ENCODE data around the gene KDM6B. TPM values are rescaled to one million over a fixed set of nuclear protein-coding genes. Genes with fewer than 3 reads are reported as not detected.
A peak's percentile ranks its signal among the peaks of the same experiment; 100 is the strongest.

The KDM6B gene, protein sequence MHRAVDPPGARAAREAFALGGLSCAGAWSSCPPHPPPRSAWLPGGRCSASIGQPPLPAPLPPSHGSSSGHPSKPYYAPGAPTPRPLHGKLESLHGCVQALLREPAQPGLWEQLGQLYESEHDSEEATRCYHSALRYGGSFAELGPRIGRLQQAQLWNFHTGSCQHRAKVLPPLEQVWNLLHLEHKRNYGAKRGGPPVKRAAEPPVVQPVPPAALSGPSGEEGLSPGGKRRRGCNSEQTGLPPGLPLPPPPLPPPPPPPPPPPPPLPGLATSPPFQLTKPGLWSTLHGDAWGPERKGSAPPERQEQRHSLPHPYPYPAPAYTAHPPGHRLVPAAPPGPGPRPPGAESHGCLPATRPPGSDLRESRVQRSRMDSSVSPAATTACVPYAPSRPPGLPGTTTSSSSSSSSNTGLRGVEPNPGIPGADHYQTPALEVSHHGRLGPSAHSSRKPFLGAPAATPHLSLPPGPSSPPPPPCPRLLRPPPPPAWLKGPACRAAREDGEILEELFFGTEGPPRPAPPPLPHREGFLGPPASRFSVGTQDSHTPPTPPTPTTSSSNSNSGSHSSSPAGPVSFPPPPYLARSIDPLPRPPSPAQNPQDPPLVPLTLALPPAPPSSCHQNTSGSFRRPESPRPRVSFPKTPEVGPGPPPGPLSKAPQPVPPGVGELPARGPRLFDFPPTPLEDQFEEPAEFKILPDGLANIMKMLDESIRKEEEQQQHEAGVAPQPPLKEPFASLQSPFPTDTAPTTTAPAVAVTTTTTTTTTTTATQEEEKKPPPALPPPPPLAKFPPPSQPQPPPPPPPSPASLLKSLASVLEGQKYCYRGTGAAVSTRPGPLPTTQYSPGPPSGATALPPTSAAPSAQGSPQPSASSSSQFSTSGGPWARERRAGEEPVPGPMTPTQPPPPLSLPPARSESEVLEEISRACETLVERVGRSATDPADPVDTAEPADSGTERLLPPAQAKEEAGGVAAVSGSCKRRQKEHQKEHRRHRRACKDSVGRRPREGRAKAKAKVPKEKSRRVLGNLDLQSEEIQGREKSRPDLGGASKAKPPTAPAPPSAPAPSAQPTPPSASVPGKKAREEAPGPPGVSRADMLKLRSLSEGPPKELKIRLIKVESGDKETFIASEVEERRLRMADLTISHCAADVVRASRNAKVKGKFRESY (N-terminal part only)
- total RNA-seq = 10 to 100 TPM; 44.3 to 73.6 (median 54.6) TPM
- long read RNA-seq, donor 1, partial matches to known transcripts = 6 of 9 reads
- long read RNA-seq, donor 1, other reads (novel, unspliced or antisense) = 3 of 9 reads
- long read RNA-seq, donor 2, partial matches to known transcripts = 2 of 5 reads
- long read RNA-seq, donor 2, other reads (novel, unspliced or antisense) = 3 of 5 reads

DNA sequence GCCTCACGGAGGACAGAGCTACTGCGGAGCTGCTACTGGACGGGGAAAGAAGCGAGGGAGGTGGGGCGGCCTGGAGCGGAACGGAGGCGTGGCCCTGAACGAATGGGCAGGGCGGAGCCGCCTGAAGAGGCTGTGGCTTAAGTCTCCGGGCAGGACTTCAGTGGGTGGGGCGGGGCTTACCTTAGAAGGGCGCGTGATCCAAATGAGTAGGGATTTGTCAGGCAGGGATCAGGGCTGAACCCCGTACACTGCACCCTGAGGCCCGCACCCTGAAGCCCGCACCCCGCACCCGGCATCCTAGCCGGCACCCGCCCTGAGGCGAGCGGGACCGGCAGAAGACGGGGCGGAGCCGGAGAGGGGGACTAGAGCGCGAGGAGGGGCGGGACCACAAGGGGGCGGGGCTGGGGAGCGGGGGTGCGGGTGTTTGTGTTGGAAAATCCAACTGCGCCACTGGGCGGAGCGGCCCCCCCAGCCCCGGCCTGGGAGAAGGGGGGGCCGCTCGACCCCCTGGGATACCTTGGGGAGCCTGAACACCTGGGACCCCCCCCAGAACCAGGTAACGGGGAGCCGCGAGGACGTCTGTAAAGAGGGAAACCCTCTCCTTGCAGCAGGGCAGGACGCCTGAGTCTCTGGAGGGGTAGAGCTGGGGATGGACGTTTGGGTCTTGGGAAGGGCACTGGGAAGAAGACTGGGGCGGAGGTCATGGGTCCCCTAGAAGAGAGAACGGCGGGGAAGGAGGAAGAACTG lies at the start of gene KDM6B:
TSS of gene KDM6B (plus strand) at position 423 of the 747 bp plus-strand sequence. CDS start 11,338 bp downstream, outside the sequence.
- intact Hi-C loops (cut with DNase I, micrococcal nuclease) = no loop called here
- peaks cover 33% of the 10 kb centered on the region for H3K4me1 ChIP-seq (ENCODE audit: low read depth)
- DNase-seq (peak; percentile 95 to 97 (median 97)), ATAC-seq (peak; percentile 61)
- H3K4me3 ChIP-seq = peak within 1 kb of the TSS; percentile 42
- H3K9me3 ChIP-seq = no peaks in the 10 kb centered on the region
- no peaks in the 10 kb centered on the region for H3K36me3 ChIP-seq (ENCODE audit: low read depth)
- TF ChIP-seq, protein P1, sequence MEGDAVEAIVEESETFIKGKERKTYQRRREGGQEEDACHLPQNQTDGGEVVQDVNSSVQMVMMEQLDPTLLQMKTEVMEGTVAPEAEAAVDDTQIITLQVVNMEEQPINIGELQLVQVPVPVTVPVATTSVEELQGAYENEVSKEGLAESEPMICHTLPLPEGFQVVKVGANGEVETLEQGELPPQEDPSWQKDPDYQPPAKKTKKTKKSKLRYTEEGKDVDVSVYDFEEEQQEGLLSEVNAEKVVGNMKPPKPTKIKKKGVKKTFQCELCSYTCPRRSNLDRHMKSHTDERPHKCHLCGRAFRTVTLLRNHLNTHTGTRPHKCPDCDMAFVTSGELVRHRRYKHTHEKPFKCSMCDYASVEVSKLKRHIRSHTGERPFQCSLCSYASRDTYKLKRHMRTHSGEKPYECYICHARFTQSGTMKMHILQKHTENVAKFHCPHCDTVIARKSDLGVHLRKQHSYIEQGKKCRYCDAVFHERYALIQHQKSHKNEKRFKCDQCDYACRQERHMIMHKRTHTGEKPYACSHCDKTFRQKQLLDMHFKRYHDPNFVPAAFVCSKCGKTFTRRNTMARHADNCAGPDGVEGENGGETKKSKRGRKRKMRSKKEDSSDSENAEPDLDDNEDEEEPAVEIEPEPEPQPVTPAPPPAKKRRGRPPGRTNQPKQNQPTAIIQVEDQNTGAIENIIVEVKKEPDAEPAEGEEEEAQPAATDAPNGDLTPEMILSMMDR (IDR thresholded peaks at IDR 0.05) = no peak

GRCh38 chr17:7786866-7787265 lies 47.2 kb upstream of the KDM6B start:
- Histone ChIP-seq H3K4me3 (no peak overlapping the region), H3K4me1 (ENCODE audit: low read depth) (no peaks in the 10 kb centered on the region), H3K36me3 (ENCODE audit: low read depth) (no peaks in the 10 kb centered on the region), H3K9me3 (no peaks in the 10 kb centered on the region)
- ATAC-seq (no peak), DNase-seq (no peak)
- TF ChIP-seq, protein P1 (IDR thresholded peaks at IDR 0.05) = no peak
- intact Hi-C loops (cut with DNase I, micrococcal nuclease) = no loop called here

DNA sequence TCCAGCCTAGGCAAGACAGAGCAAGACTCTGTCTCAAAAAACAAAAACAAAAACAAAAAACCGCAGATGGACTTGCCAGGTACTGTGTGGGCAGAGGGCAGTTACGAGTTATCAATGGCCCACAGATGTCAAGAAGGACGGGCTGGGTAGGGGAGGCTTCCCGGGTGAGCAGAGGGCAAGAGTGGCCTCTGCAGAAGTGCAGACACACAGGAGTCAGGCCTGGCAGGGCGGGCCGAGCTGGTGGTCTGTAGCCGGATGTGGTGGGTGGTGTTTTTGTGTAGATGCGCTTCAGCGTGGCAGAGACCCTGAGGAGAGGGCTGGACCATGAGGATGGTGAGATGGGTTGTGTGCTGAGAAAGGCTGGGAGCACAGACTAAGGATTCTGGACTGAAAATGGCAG lies 44.9 kb upstream of the KDM6B start:
- DNase-seq (no peak), ATAC-seq (no peak)
- H3K9me3 ChIP-seq = no peaks in the 10 kb centered on the region
- intact Hi-C loops (cut with DNase I, micrococcal nuclease) = no loop called here
- H3K4me3 ChIP-seq = no peak overlapping the region
- TF ChIP-seq, protein P1 (IDR thresholded peaks at IDR 0.05) = no peak
- no peaks in the 10 kb centered on the region for H3K36me3 ChIP-seq (ENCODE audit: low read depth)
- no peaks in the 10 kb centered on the region for H3K4me1 ChIP-seq (ENCODE audit: low read depth)

- Histone ChIP-seq H3K36me3 (ENCODE audit: low read depth) (no peaks in the 10 kb centered on the region), H3K4me1 (ENCODE audit: low read depth) (no peaks in the 10 kb centered on the region), H3K4me3 (no peak overlapping the region), H3K9me3 (no peaks in the 10 kb centered on the region)
- no peak for ATAC-seq
- intact Hi-C loops (cut with DNase I, micrococcal nuclease) = no loop called here
- DNase-seq = no peak
- TF ChIP-seq, protein P1 (IDR thresholded peaks at IDR 0.05) = no peak
Measured at GRCh38 chr17:7790150-7790549, 43.9 kb upstream of the KDM6B start.

Measured in mucosa of descending colon (tissue), 3 donors.